ENCODE results near the gene TPCN2.

GRCh38 chr11:69030301-69030700 lies 18.4 kb upstream of the TPCN2 start:
- no peak for TF ChIP-seq SIN3A (IDR thresholded peaks at IDR 0.05; ENCODE audit: borderline replicate concordance, insufficient read depth, low read depth, low read length)
- TF ChIP-seq, protein P1, sequence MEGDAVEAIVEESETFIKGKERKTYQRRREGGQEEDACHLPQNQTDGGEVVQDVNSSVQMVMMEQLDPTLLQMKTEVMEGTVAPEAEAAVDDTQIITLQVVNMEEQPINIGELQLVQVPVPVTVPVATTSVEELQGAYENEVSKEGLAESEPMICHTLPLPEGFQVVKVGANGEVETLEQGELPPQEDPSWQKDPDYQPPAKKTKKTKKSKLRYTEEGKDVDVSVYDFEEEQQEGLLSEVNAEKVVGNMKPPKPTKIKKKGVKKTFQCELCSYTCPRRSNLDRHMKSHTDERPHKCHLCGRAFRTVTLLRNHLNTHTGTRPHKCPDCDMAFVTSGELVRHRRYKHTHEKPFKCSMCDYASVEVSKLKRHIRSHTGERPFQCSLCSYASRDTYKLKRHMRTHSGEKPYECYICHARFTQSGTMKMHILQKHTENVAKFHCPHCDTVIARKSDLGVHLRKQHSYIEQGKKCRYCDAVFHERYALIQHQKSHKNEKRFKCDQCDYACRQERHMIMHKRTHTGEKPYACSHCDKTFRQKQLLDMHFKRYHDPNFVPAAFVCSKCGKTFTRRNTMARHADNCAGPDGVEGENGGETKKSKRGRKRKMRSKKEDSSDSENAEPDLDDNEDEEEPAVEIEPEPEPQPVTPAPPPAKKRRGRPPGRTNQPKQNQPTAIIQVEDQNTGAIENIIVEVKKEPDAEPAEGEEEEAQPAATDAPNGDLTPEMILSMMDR (IDR thresholded peaks at IDR 0.05) = no peak
- no peak for TF ChIP-seq POLR2AphosphoS5 (IDR thresholded peaks at IDR 0.05; ENCODE audit: low read depth, low read length)
